Right atrium auricular region (tissue), 2 donors: ENCODE data around the gene MGAT3. TPM values are rescaled to one million over a fixed set of nuclear protein-coding genes. Genes with fewer than 3 reads are reported as not detected.
A peak's percentile ranks its signal among the peaks of the same experiment; 100 is the strongest.

ENCODE experiments used
- DNase-seq: peaks from one replicate; pipeline ENCODE4 v3.0.0-alpha.2; 2019; ENCODE audit warnings: low spot score
- H3K27ac ChIP-seq, 2 donors: fragments of 200-600 bp; sonication (generic); 1 replicate in 1 of 2; 2 replicates in 1 of 2; pipeline ENCODE4 v1.5.1; 2016 to 2019
- H3K27me3 ChIP-seq, 2 donors: fragments of 200-600 bp; sonication (generic); one replicate each; pipeline versions ENCODE4 v1.5.1 to v1.6.0; 2017 to 2019
- H3K36me3 ChIP-seq: fragments of 200-600 bp; sonication (generic); one replicate; pipeline ENCODE4 v1.5.1; 2016
- H3K4me1 ChIP-seq, 2 donors: fragments of 200-600 bp; sonication (generic); one replicate each; pipeline versions ENCODE4 v1.5.1 to v1.6.0; 2017 to 2019
- H3K4me3 ChIP-seq, 2 donors: fragments of 200-600 bp; sonication (generic); 1 replicate in 1 of 2; 2 replicates in 1 of 2; pipeline ENCODE4 v1.5.1; 2017 to 2019; ENCODE audit warnings: mild to moderate bottlenecking in 1 of 2, moderate library complexity in 1 of 2
- H3K9me3 ChIP-seq, 2 donors: fragments of 200-600 bp; sonication (generic); one replicate each; pipeline ENCODE4 v1.5.1; 2019
- CTCF ChIP-seq, 2 donors: fragments of 200-600 bp; sonication (generic); IDR thresholded peaks; one replicate each; pipeline ENCODE4 v1.5.1; 2019; ENCODE audit warnings: antibody characterized with exemption in 2 of 2
- total RNA-seq, 2 donors: library from RNA; depleted of rRNA; stranded (reverse); fragments of >200 nt; gene quantifications; one replicate each; pipeline ENCODE4 v1.1.0, GENCODE V29; 2016

Gene MGAT3
- total RNA-seq, 2 donors from 2014 or later = 2.9 to 11.3 TPM

DNA sequence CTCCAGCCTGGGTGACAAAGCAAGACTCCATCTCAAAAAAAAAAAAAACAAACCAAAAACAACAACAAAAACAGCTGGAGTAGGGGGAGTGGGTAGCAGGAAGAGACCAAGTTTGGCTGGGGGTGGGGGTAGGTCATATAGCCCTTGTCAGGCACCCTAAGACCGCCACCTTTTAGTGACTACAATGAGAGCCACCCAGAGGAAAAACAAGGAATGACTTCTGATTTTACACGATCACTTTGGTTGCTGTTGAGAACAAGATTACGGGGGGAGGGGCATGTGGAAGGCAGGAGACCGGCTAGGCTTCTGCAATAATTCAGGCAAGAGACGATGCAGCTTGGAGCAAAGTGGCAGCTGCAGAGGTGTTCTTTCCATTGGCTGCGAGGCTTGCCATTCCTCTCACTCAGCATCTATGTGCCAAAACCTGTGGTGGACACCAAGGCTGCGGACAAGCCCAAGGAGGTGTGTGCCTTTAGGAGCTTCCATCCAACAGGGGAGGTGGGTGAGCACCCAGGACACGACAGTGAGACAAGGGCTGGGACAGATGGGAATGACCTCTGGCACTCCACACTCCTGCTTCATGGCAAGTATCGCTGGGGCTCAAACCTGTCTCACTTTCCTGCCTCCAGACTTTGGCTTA lies 74.0 kb downstream of the MGAT3 start:
- Histone ChIP-seq H3K9me3 (no peaks in the 10 kb centered on the region), H3K4me3 (no peak overlapping the region), H3K27me3 (no peaks in the 10 kb centered on the region), H3K36me3 (peaks cover 12% of the 10 kb centered on the region), H3K27ac (no peak overlapping the region), H3K4me1 (peaks cover 0 to 61% of the 10 kb centered on the region in 2 donors)
- TF ChIP-seq CTCF (IDR thresholded peaks at IDR 0.05) = no peak
- no peak for DNase-seq

DNA sequence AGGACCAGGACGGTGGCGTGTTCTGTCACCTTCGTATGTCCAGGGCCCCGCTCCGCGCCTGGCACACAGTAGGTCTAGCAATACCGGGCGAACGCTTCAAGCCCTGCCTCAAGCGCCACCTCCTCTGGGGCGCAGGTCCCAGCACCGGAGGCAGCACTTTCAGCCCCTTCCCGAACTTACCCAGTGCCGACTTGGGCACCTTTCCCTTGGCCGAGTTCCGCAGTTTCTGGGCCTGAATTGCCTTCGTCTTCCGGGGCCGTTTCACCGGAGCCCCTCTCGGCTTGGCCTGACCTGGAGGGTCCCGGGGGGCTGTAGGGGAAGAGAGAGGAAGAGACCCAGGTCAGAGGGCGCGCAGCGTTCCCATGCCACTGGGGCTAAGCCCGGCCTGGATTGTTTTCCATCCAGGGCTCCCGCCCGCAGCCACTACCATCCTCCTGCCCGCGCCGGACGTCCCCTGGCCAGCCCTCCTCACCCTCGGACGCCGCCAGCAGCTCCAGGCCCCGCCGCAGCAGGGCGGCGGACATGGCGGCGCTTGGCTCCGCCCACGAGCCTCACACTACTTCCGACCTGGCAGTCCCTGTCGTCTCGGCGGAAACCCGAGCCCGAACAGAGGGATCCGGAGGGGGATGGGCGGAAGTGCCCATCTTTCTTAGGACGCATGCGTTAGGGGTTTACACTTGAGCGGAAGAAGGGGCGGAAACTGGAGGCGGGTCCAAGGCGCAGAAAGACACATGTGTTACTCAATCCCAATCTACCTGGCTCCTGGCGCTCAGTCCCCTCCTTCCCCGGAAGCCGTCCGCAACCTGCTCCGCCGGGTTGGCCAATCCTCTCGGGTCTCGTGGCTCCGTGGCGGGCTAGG lies 75.6 kb downstream of the MGAT3 start, which contains the start of gene RPS19BP1:
Gene RPS19BP1, minus strand, starts transcription at position 534 of the 859 bp plus-strand sequence. Its CDS starts 10 bp downstream, at position 524.
- DNase-seq = peak; percentile 99
- peak within 1 kb of the TSS; percentile 66 to 89 for H3K4me3 ChIP-seq
- no peak for TF ChIP-seq CTCF (IDR thresholded peaks at IDR 0.05)
- peaks cover 0 to 55% of the 10 kb centered on the region in 2 donors for H3K4me1 ChIP-seq
- H3K27ac ChIP-seq = peak within 1 kb of the TSS; percentile 84 to 91
- peaks cover 12% of the 10 kb centered on the region for H3K36me3 ChIP-seq
- no peaks in the 10 kb centered on the region for H3K9me3 ChIP-seq
- no peaks in the 10 kb centered on the region for H3K27me3 ChIP-seq

GRCh38 chr22:39534092-39534506 lies 77.3 kb downstream of the MGAT3 start:
- DNase-seq = no peak
- no peak for TF ChIP-seq CTCF (IDR thresholded peaks at IDR 0.05)
- peaks cover 7% of the 10 kb centered on the region for H3K36me3 ChIP-seq
- peaks cover 0 to 39% of the 10 kb centered on the region in 2 donors for H3K4me1 ChIP-seq
- no peaks in the 10 kb centered on the region for H3K27me3 ChIP-seq
- H3K4me3 ChIP-seq = no peak overlapping the region
- no peak overlapping the region for H3K27ac ChIP-seq
- no peaks in the 10 kb centered on the region for H3K9me3 ChIP-seq

- peak; percentile 84 for DNase-seq
- Histone ChIP-seq H3K4me3 (no peak overlapping the region), H3K27ac (no peak overlapping the region), H3K36me3 (peaks cover 7% of the 10 kb centered on the region), H3K9me3 (no peaks in the 10 kb centered on the region), H3K27me3 (no peaks in the 10 kb centered on the region), H3K4me1 (peaks cover 0 to 32% of the 10 kb centered on the region in 2 donors)
- TF ChIP-seq CTCF (IDR thresholded peaks at IDR 0.05) = peak; percentile 94 to 96
These were observed 78.0 kb downstream of the MGAT3 start for GRCh38 chr22:39534591-39535356.

DNA sequence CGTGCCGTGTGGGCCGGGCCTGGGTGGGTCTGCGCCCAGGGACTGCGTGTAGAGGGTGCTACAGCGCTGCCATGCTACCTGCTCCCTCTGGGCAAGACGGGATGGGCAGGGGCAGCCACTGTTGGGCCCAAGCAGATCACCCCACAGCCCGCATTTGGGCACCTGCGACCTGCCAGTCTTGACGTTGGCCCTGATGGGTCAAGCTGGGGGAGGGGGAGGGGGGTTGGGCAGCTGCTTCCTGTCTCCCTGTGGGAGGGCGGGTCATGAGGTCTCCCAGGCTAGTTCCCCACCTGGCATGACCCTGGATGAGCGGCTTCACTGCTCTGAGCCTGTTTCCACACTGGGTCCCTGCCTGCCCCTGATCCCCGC lies 78.5 kb downstream of the MGAT3 start:
- DNase-seq = no peak
- no peak overlapping the region for H3K27ac ChIP-seq
- no peak for TF ChIP-seq CTCF (IDR thresholded peaks at IDR 0.05)

More for the DNA sequence above, 78.5 kb downstream of the MGAT3 start:
- H3K9me3 ChIP-seq = no peaks in the 10 kb centered on the region
- no peaks in the 10 kb centered on the region for H3K27me3 ChIP-seq
- peaks cover 0 to 27% of the 10 kb centered on the region in 2 donors for H3K4me1 ChIP-seq
- no peak overlapping the region for H3K4me3 ChIP-seq
- peaks cover 1% of the 10 kb centered on the region for H3K36me3 ChIP-seq
